ENCODE measurements around the gene MYNN.

DNA sequence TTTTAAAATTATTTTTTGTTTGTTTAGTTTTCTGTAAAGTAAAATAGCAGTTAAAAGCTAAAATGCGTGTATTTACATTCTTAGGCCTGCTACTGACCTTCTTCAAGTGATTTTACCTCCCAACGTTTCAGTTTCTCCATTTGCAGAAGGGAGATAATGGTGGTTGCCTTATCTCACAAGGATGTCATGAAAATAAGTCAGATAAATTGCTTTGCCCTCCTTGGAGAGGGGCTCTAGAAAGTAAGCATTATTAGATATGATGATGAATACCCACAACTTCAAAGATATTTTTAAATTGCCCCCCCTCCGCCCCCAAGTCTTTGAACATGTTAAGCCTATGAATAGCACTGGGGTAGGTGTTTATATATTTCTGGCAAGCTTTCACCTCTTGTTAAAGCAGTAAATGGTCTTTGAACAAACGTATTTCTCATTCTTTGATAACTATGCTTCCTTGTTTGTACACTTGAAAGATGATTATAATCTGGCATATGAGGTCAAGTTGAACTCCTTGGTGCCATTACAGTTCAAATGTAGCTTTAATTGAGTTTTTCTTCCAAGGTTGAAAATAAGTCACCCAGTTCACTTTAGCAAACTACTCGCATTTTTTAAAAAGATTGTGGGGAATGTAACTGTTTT, 14.7 kb upstream of the MYNN start:
- TF ChIP-seq, protein P1, sequence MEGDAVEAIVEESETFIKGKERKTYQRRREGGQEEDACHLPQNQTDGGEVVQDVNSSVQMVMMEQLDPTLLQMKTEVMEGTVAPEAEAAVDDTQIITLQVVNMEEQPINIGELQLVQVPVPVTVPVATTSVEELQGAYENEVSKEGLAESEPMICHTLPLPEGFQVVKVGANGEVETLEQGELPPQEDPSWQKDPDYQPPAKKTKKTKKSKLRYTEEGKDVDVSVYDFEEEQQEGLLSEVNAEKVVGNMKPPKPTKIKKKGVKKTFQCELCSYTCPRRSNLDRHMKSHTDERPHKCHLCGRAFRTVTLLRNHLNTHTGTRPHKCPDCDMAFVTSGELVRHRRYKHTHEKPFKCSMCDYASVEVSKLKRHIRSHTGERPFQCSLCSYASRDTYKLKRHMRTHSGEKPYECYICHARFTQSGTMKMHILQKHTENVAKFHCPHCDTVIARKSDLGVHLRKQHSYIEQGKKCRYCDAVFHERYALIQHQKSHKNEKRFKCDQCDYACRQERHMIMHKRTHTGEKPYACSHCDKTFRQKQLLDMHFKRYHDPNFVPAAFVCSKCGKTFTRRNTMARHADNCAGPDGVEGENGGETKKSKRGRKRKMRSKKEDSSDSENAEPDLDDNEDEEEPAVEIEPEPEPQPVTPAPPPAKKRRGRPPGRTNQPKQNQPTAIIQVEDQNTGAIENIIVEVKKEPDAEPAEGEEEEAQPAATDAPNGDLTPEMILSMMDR (IDR thresholded peaks at IDR 0.05; ENCODE audit: low read length): no peak
- no peak for TF ChIP-seq EZH2 (IDR thresholded peaks at IDR 0.05; ENCODE audit: borderline replicate concordance, low read length)
